Small intestine (tissue), 7 donors: ENCODE results near the gene SPN. TPM values are rescaled to one million over a fixed set of nuclear protein-coding genes. Genes with fewer than 3 reads are reported as not detected.
"Not testable (repeated sequence)": the region's sequence is repeated elsewhere in the genome, so short reads cannot be mapped to it uniquely, and the experiment has no call there.

Experiments
- DNase-seq, 2 donors: peaks; one replicate each; pipeline versions ENCODE4 v3.0.0 to v3.0.0-alpha.2; 2013
- FAIRE-seq: peaks from 2 replicates; lab custom pipeline; 2012; peaks lifted over from hg19 to GRCh38; lab: Jason Lieb, UNC
- H3K27ac ChIP-seq, 3 donors: one replicate each; pipeline ENCODE4 v1.5.1; 2013; ENCODE audit warnings: low read length in 2 of 3, mild to moderate bottlenecking in 2 of 3, control low read depth in 1 of 3, inconsistent platforms in 1 of 3, low read depth in 1 of 3, moderate library complexity in 1 of 3
- H3K27me3 ChIP-seq, 3 donors: one replicate each; pipeline ENCODE4 v1.6.1; 2013; ENCODE audit warnings: low read length in 3 of 3, inconsistent platforms in 1 of 3; ENCODE audit not compliant: control insufficient read depth in 3 of 3, insufficient read depth in 3 of 3
- H3K36me3 ChIP-seq, 3 donors: one replicate each; pipeline ENCODE4 v1.6.1; 2013; ENCODE audit warnings: low read length in 3 of 3, inconsistent platforms in 1 of 3, low read depth in 1 of 3, mild to moderate bottlenecking in 1 of 3, moderate library complexity in 1 of 3; ENCODE audit not compliant: control insufficient read depth in 3 of 3, insufficient read depth in 2 of 3
- H3K4me1 ChIP-seq, 3 donors: one replicate each; pipeline ENCODE4 v1.6.1; 2013; ENCODE audit warnings: low read length in 2 of 3, inconsistent platforms in 1 of 3, low read depth in 1 of 3, mild to moderate bottlenecking in 1 of 3, moderate library complexity in 1 of 3; ENCODE audit not compliant: control insufficient read depth in 3 of 3, insufficient read depth in 2 of 3
- H3K4me3 ChIP-seq, 3 donors: one replicate each; pipeline ENCODE4 v1.5.1; 2013; ENCODE audit warnings: low read length in 3 of 3, control low read depth in 1 of 3, inconsistent platforms in 1 of 3, low read depth in 1 of 3, mild to moderate bottlenecking in 1 of 3, moderate library complexity in 1 of 3
- H3K9me3 ChIP-seq, 2 donors: one replicate each; pipeline ENCODE4 v1.6.1; 2013; ENCODE audit warnings: low read depth in 1 of 2, low read length in 1 of 2; ENCODE audit not compliant: control insufficient read depth in 2 of 2, insufficient read depth in 1 of 2
- WGBS, 3 donors: extraction: QIAGEN DNeasy Blood & Tissue Kit; methylation state at CpG; one replicate each; pipeline ENCODE4 v1.1.7; 2013; 5-methylcytosine and 5-hydroxymethylcytosine counted together
- polyA plus RNA-seq, 4 donors: library from polyadenylated mRNA; stranded (reverse) in 3 of 4; unstranded in 1 of 4; fragments of 200-250 nt in 3 of 4; fragments of 120-200 nt in 1 of 4; gene quantifications; one replicate each; pipeline versions ENCODE4 v1.2.1 to v1.2.3, GENCODE V29; 2013
- donor health status: healthy with polysubstance abuse.
- donor health status: control.
- donor health status: control.
- donor health status: Bipolar disorder and iron deficiency.
- donor health status: healthy.

SPN gene
- polyA plus RNA-seq, 4 donors: 1.1 to 4.8 (median 1.4) TPM

DNA sequence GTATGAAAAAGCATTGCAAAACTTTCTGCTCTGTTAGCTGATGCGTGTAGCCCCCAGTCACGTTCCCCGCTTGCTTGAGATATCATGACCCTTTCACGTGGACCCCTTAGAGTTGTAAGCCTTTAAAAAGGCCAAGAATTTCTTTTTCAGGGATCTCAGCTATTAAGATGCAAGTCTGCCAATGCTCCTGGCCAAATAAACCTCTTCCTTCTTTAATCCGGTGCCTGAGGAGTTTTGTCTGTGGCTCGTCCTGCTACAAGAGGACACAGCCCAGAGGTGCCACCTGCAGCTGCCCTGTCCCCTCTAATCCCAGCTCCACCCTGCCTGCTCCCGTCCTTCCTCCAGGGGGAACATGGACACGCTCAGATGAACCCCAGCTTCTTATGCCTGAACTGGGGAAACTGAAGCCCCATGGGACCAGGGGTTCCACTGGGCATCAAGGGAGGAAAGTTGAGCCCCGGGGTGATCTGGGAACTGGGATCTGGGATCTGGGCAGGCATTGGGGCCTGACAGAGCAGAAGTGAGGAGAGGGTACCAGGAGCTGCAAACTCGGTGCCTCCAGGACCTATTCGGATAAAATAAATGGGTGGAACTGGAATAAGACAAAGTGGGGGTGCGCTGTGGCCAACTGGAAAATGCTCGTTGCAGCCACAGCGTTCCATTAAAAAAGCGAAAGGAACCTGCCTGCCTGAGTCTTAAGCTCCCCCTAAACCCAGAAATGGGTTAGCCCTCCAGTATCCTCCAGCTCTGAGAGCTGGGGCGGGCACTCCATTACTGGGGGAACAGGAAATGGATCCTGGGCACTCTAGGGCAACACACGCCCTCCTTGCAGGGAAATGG, 35.7 kb downstream of the SPN start:
- WGBS, 3 donors: 89 to 90% (median 89%) methylated on average over 17 of the region's 17 CpGs
- DNase-seq (no peak), FAIRE-seq (no peak)
- no peaks in the 10 kb centered on the region for H3K4me1 ChIP-seq
- no peak overlapping the region for H3K4me3 ChIP-seq
- no peaks in the 10 kb centered on the region for H3K27me3 ChIP-seq
- peaks cover 0 to 45% (median 0%) of the 10 kb centered on the region in 3 donors for H3K36me3 ChIP-seq
- no peak overlapping the region for H3K27ac ChIP-seq
- H3K9me3 ChIP-seq: peaks cover 0 to 14% of the 10 kb centered on the region in 2 donors

- FAIRE-seq: no peak
- WGBS, 3 donors: 46 to 66% (median 52%) methylated on average over 11 of the region's 11 CpGs
Observed at GRCh38 chr16:29699324-29700219, 36.5 kb downstream of the SPN start.

DNA sequence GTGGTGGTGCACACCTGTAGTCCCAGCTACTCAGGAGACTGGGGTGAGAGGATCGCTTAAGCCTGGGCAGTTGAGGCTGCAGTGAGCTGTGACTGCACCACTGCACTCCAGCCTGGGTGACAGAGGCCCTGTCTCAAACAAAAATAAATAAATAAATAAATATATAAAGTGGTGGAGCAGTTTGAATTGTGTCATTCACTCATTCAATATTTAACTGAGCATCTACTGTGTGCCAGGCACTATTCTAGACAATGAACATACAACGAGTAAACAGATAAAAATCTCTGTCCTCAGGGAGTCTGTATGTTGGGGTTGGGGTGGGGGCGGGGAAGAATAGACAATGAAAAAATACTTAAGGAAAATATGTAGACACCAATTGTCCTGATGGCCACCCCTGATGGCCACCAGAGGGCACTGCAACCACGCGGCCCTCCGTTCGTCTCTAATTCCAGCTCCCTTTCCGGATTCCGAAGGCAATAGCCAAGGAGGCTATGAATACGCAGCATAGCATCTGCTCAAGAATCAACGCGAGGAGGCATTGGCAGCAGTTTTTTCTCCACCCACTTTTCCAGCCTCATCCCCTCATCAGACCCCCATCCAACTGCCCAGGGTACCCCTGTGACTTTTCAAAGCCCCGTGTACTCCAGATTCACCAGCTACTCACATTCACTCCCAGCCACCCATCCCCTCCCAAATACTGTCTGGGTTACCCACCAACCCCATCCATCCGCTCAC, 37.4 kb downstream of the SPN start:
- Histone ChIP-seq H3K27me3 (no peaks in the 10 kb centered on the region), H3K27ac (no peak overlapping the region), H3K4me1 (no peaks in the 10 kb centered on the region), H3K9me3 (peaks cover 0 to 14% of the 10 kb centered on the region in 2 donors), H3K36me3 (peaks cover 0 to 30% (median 0%) of the 10 kb centered on the region in 3 donors), H3K4me3 (no peak overlapping the region)
- 12 to 16% (median 15%) methylated on average over 14 of the region's 14 CpGs for WGBS, 3 donors
- no peak for FAIRE-seq
- DNase-seq: peak; percentile 87 to 89

More at GRCh38 chr16:29699324-29700219, 36.5 kb downstream of the SPN start:
- Histone ChIP-seq H3K4me3 (no peak overlapping the region), H3K27me3 (no peaks in the 10 kb centered on the region), H3K9me3 (peaks cover 0 to 14% of the 10 kb centered on the region in 2 donors), H3K27ac (no peak overlapping the region), H3K36me3 (peaks cover 0 to 37% (median 0%) of the 10 kb centered on the region in 3 donors), H3K4me1 (no peaks in the 10 kb centered on the region)
- DNase-seq: peak in 1 of 2 donors; percentile 9

- no peak for DNase-seq
- peaks cover 0 to 25% (median 0%) of the 10 kb centered on the region in 3 donors for H3K36me3 ChIP-seq
- H3K9me3 ChIP-seq: peaks cover 0 to 14% of the 10 kb centered on the region in 2 donors
- no peak overlapping the region for H3K4me3 ChIP-seq
- 77 to 84% (median 80%) methylated on average over 5 of the region's 5 CpGs for WGBS, 3 donors
- no peaks in the 10 kb centered on the region for H3K27me3 ChIP-seq
- FAIRE-seq: no peak
- H3K27ac ChIP-seq: peak overlapping the region in 1 of 3 donors; percentile 78
- no peaks in the 10 kb centered on the region for H3K4me1 ChIP-seq
Observed at GRCh38 chr16:29701214-29701555, 38.1 kb downstream of the SPN start.

DNA sequence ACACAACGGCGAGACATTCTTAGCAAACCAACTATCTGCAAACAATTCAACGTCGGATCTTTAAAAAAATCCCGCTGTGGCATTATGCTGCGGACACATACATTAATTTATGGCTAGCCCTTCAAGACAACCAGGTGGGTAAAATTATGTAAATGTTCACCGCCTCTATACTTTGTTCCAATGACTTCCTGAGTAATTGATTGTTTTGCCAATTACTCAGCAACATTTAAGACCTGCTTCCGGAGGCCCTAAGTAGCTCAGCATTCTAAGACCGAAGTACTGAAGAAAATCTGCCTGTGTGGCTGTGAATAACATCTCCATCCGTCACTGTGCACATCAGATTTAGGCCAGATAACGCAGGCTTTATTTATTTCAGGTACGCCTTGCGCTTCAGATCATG, 39.2 kb downstream of the SPN start:
- H3K36me3 ChIP-seq: peaks cover 0 to 14% (median 0%) of the 10 kb centered on the region in 3 donors
- peak overlapping the region in 2 of 3 donors; percentile 61 to 78 for H3K27ac ChIP-seq
- FAIRE-seq: no peak
- peaks cover 0 to 14% of the 10 kb centered on the region in 2 donors for H3K9me3 ChIP-seq
- H3K4me3 ChIP-seq: no peak overlapping the region
- peak in 1 of 2 donors; percentile 24 for DNase-seq
- H3K27me3 ChIP-seq: no peaks in the 10 kb centered on the region
- no peaks in the 10 kb centered on the region for H3K4me1 ChIP-seq
- 49 to 87% (median 67%) methylated on average over 13 of the region's 13 CpGs for WGBS, 3 donors

GRCh38 chr16:29705030-29705429, 42.0 kb downstream of the SPN start:
- no peaks in the 10 kb centered on the region for H3K36me3 ChIP-seq
- H3K27ac ChIP-seq: no peak overlapping the region
- H3K4me1 ChIP-seq: no peaks in the 10 kb centered on the region
- DNase-seq (no peak), FAIRE-seq (no peak)
- no peaks in the 10 kb centered on the region for H3K27me3 ChIP-seq
- no peaks in the 10 kb centered on the region for H3K9me3 ChIP-seq
- 64 to 81% (median 71%) methylated on average over 2 of the region's 2 CpGs for WGBS, 3 donors
- no peak overlapping the region for H3K4me3 ChIP-seq

DNA sequence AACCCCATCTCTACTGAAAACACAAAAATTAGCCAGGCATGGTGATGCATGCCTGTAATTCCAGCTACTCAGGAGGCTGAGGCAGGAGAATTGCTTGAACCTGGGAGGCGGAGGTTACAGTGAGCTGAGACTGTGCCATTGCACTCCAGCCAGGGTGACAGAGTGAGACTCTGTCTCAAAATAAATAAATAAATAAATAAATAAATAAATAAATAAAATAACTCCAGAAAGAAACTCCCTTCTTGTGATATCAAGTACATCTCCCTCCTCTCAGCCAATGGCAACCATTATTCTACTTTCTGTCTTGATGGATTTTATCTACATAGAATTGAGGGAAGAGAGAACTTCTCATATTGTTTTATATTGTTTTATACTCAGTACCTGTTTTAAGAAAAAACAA, 44.1 kb downstream of the SPN start:
- not testable (repeated sequence) for H3K36me3 ChIP-seq, H3K27ac ChIP-seq, DNase-seq, FAIRE-seq, H3K9me3 ChIP-seq, H3K27me3 ChIP-seq, H3K4me1 ChIP-seq, H3K4me3 ChIP-seq
- 98 to 100% (median 100%) methylated on average over 1 of the region's 1 CpG for WGBS, 3 donors
